ENCODE results near the gene EFNA1. TPM values are rescaled to one million over a fixed set of nuclear protein-coding genes. Genes with fewer than 3 reads are reported as not detected.

The EFNA1 gene
- total and polyA plus RNA-seq, 2 donors from 2014 or later = 61.1 to 133 TPM

- Histone ChIP-seq H3K4me1 (ENCODE audit: control insufficient read depth in 2 of 3, insufficient read depth in 2 of 3, low read depth in 1 of 3, low read length in 3 of 3) (peaks cover 0 to 19% (median 10%) of the 10 kb centered on the region in 3 donors), H3K36me3 (ENCODE audit: control insufficient read depth in 2 of 3, insufficient read depth in 3 of 3, low read length in 3 of 3) (no peaks in the 10 kb centered on the region), H3K9ac (ENCODE audit: low read length in 3 of 3) (no peak overlapping the region), H3K27ac (ENCODE audit: low read depth in 2 of 2, low read length in 2 of 2) (no peak overlapping the region), H3K27me3 (ENCODE audit: control insufficient read depth, insufficient read depth, low read length) (no peaks in the 10 kb centered on the region), H3K4me3 (ENCODE audit: low read length in 3 of 3) (no peak overlapping the region), H3K9me3 (ENCODE audit: control insufficient read depth in 2 of 3, insufficient read depth in 1 of 3, low read length in 3 of 3) (no peaks in the 10 kb centered on the region)
- no peak for FAIRE-seq
- peak; percentile 7 for TF ChIP-seq CTCF (IDR thresholded peaks at IDR 0.05; ENCODE audit: borderline replicate concordance, extremely low read depth, insufficient read depth)
- DNase-seq = peak in 2 of 5 donors; percentile 62 to 80
- intact Hi-C loops (cut with DNase I) = loop anchor here (10.0 kb wide), 1 partner anchor 49 kb away; no protein-coding TSS in a partner anchor
Measured at GRCh38 chr1:155175927-155176371, 48.3 kb downstream of the EFNA1 start.

DNA sequence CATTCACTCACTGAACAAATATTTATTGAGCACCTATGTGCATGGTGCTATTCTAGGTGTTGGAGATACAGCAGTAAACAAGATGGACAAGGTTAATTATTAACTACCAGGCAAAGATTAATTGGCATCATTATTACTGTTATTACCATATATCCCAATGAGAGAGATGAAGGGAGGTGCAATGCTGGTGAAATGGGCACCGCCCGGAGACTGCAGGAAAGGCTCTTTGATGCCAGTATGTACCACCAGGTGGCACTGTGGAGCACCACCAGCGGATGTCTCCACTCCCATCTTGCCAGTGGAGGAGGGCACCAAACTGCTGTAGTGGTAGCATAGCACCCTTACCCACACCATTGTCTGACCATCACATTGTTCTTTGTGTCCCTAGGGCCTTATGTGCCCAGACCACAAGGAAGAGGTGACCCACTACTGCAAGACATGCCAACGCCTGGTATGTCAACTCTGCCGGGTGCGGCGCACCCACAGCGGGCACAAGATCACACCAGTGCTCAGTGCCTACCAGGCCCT is 48.9 kb downstream of the EFNA1 start:
- peak; percentile 97 for TF ChIP-seq CTCF (IDR thresholded peaks at IDR 0.05; ENCODE audit: borderline replicate concordance, extremely low read depth, insufficient read depth)
- FAIRE-seq = no peak
- Histone ChIP-seq H3K27ac (ENCODE audit: low read depth in 2 of 2, low read length in 2 of 2) (peak overlapping the region; percentile 18 to 25), H3K4me1 (ENCODE audit: control insufficient read depth in 2 of 3, insufficient read depth in 2 of 3, low read depth in 1 of 3, low read length in 3 of 3) (peaks cover 0 to 19% (median 10%) of the 10 kb centered on the region in 3 donors), H3K9me3 (ENCODE audit: control insufficient read depth in 2 of 3, insufficient read depth in 1 of 3, low read length in 3 of 3) (no peaks in the 10 kb centered on the region), H3K4me3 (ENCODE audit: low read length in 3 of 3) (peak overlapping the region in 1 of 3 donors; percentile 29), H3K27me3 (ENCODE audit: control insufficient read depth, insufficient read depth, low read length) (no peaks in the 10 kb centered on the region), H3K9ac (ENCODE audit: low read length in 3 of 3) (peak overlapping the region in 1 of 3 donors; percentile 55), H3K36me3 (ENCODE audit: control insufficient read depth in 2 of 3, insufficient read depth in 3 of 3, low read length in 3 of 3) (no peaks in the 10 kb centered on the region)
- DNase-seq = peak; percentile 78 to 90 (median 87)
- intact Hi-C loops (cut with DNase I) = loop anchor here (10.0 kb wide), 1 partner anchor 48 kb away; no protein-coding TSS in a partner anchor

GRCh38 chr1:155177192-155177917 is 49.7 kb downstream of the EFNA1 start:
- Histone ChIP-seq H3K27me3 (ENCODE audit: control insufficient read depth, insufficient read depth, low read length) (no peaks in the 10 kb centered on the region), H3K36me3 (ENCODE audit: control insufficient read depth in 2 of 3, insufficient read depth in 3 of 3, low read length in 3 of 3) (no peaks in the 10 kb centered on the region), H3K27ac (ENCODE audit: low read depth in 2 of 2, low read length in 2 of 2) (peak overlapping the region in 1 of 2 donors; percentile 18), H3K4me3 (ENCODE audit: low read length in 3 of 3) (peak overlapping the region in 1 of 3 donors; percentile 29), H3K9me3 (ENCODE audit: control insufficient read depth in 2 of 3, insufficient read depth in 1 of 3, low read length in 3 of 3) (no peaks in the 10 kb centered on the region), H3K4me1 (ENCODE audit: control insufficient read depth in 2 of 3, insufficient read depth in 2 of 3, low read depth in 1 of 3, low read length in 3 of 3) (peaks cover 0 to 15% (median 7%) of the 10 kb centered on the region in 3 donors), H3K9ac (ENCODE audit: low read length in 3 of 3) (peak overlapping the region in 1 of 3 donors; percentile 55)
- TF ChIP-seq CTCF (IDR thresholded peaks at IDR 0.05; ENCODE audit: borderline replicate concordance, extremely low read depth, insufficient read depth) = no peak
- FAIRE-seq (no peak), DNase-seq (peak in 2 of 5 donors; percentile 58 to 81)
- intact Hi-C loops (cut with DNase I) = loop anchor here (10.0 kb wide), 1 partner anchor 47 kb away; no protein-coding TSS in a partner anchor
